Subcutaneous adipose tissue (tissue), 4 donors: ENCODE results near the gene ABCA3. TPM values are rescaled to one million over a fixed set of nuclear protein-coding genes. Genes with fewer than 3 reads are reported as not detected.

Source experiments
- CTCF ChIP-seq: fragments of 450-650 bp; IDR thresholded peaks from one replicate; pipeline ENCODE4 v1.5.1; 2016; ENCODE audit warnings: low read depth, mild to moderate bottlenecking, control low read depth, antibody characterized with exemption, moderate library complexity
- total RNA-seq, 4 donors: library from RNA; depleted of rRNA; stranded (reverse); fragments of >200 nt; gene quantifications; one replicate each; pipeline ENCODE4 v1.1.0, GENCODE V29; 2016

The ABCA3 gene
- total RNA-seq, 4 donors from 2014 or later: 7.0 to 24.9 (median 9.5) TPM

GRCh38 chr16:2289282-2289681, 51.2 kb downstream of the ABCA3 start:
- no peak for TF ChIP-seq CTCF

GRCh38 chr16:2288726-2289125, 51.8 kb downstream of the ABCA3 start:
- TF ChIP-seq CTCF: no peak

GRCh38 chr16:2287916-2288547, 52.5 kb downstream of the ABCA3 start:
- TF ChIP-seq CTCF: no peak

GRCh38 chr16:2286550-2286949, 54.0 kb downstream of the ABCA3 start:
- no peak for TF ChIP-seq CTCF

- TF ChIP-seq CTCF: no peak
These were observed 54.8 kb downstream of the ABCA3 start for GRCh38 chr16:2285731-2286191.

DNA sequence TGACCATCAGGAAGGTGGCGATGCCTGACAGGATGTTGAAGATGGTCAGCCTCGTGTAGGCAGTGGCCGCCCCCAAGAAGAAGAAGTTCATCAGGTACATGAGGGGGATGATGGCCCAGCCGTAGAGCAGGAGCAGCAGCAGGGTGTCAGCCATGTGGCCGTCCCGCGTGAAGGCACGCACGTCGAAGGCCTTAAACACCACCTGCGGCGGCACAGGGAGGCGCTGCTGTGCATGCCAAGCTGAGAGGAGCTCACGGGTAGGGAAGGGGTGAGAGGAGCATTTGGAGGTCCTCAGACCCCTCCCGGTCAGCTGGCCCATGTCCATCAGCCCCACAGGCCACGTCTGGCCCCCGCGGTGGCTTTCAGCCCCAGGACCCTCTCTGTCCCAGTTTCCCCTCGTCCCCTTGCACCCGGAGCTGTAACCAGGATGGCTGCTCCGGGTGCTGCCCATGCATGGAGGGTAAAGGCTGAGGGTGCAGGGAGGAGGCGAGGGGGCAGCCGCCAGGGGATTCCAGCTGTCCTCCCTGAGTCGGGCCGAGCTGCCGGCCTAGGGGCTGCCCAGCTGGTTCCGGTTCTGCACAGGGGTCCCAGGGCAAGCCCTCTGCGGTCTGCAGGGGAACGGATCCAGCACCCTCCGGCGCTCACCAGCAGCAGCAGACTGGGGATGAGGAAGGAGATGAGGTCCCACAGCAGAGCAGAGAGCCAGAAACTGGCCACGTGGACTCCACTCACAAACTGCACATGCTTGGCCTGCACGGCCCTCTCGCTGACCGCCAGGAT, 55.5 kb downstream of the ABCA3 start:
- TF ChIP-seq CTCF: no peak

DNA sequence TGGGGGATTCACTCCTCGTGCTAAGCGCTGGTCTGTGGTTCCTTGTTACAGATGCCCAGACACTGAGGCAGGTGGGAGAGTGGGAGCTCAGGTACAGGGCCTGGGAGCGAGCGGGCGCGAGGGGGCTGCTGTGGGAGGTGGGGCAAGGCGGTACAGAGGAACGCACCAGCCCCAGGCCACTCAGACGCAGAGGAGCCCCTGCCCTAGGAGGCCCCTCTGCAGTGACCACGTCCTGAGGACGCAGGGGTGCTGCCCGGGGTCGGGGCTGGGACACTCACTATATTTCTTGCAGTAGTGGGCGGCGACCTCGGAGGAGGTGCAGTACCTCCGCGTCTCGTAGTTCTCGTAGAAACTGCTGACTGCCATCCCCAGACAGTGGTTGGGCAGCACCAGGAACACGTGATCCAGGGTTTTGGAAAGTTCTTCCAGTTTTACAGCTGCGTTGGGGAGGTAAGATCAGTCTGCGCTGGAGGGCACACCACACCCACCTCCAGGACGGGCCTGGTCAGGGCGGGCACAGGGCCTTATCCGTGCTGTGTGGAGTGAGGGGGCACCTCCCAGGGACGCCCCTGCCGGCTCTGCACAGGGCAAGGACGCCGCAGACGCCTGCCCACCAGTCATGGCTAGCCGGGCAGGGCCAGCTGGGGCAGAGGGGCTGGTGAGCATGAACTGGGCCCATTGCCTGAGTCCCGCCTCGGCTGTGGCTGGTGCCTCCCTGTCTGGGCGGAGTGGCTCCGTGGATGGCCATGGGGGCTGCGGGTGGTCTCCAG, 56.3 kb downstream of the ABCA3 start:
- no peak for TF ChIP-seq CTCF
